Stomach (tissue), 9 donors: ENCODE results near the gene NHERF2. TPM values are rescaled to one million over a fixed set of nuclear protein-coding genes. Genes with fewer than 3 reads are reported as not detected.

Experiments
- DNase-seq, 2 donors: peaks; one replicate each; pipeline versions ENCODE4 v3.0.0 to v3.0.0-alpha.2; 2013 to 2019
- H3K27ac ChIP-seq, 5 donors: fragments of 200-600 bp in 4 of 5; sonication (generic) in 4 of 5; one replicate each; pipeline ENCODE4 v1.5.1; 2013 to 2019; ENCODE audit warnings: mild to moderate bottlenecking in 1 of 5, moderate library complexity in 1 of 5
- H3K27me3 ChIP-seq, 3 donors: fragments of 200-600 bp; sonication (generic); one replicate each; pipeline ENCODE4 v1.5.1; 2017 to 2019; ENCODE audit warnings: mixed run types in 1 of 3
- H3K36me3 ChIP-seq, 4 donors: fragments of 200-600 bp; sonication (generic); 1 replicate in 3 of 4; 2 replicates in 1 of 4; pipeline ENCODE4 v1.5.1; 2016 to 2019
- H3K4me1 ChIP-seq, 4 donors: fragments of 200-600 bp; sonication (generic); one replicate each; pipeline ENCODE4 v1.5.1; 2016 to 2019
- H3K4me3 ChIP-seq, 4 donors: fragments of 200-600 bp; sonication (generic) in 3 of 4; one replicate each; pipeline ENCODE4 v1.5.1; 2016 to 2019; ENCODE audit warnings: mild to moderate bottlenecking in 1 of 4
- H3K9me3 ChIP-seq, 4 donors: fragments of 200-600 bp; sonication (generic); one replicate each; pipeline ENCODE4 v1.5.1; 2016 to 2019
- EP300 ChIP-seq: sonication (generic); formaldehyde crosslinking; IDR thresholded peaks from one replicate; pipeline ENCODE4 v1.6.1; 2017; ENCODE audit warnings: antibody characterized with exemption
- POLR2A ChIP-seq, 4 donors: fragments of 450-650 bp; IDR thresholded peaks; one replicate each; pipeline ENCODE4 v1.6.1; 2016; ENCODE audit warnings: antibody characterized with exemption in 4 of 4, control low read depth in 2 of 4, mild to moderate bottlenecking in 1 of 4, moderate library complexity in 1 of 4
- POLR2AphosphoS5 ChIP-seq, 3 donors: sonication (generic); formaldehyde crosslinking; IDR thresholded peaks; one replicate each; pipeline ENCODE4 v1.6.1; 2016; ENCODE audit warnings: antibody characterized with exemption in 3 of 3
- WGBS, 5 donors: extraction: QIAGEN DNeasy Blood & Tissue Kit in 3 of 5; methylation state at CpG; one replicate each; pipeline versions ENCODE4 v1.1.5 to v1.1.7; 2013 to 2018; 5-methylcytosine and 5-hydroxymethylcytosine counted together
- intact Hi-C: fragments of 100-400 bp; cut with DNase I; formaldehyde crosslinking; loops from one replicate; pipeline ENCODE4 v1.15.1; 2023; ENCODE audit warnings: low total_unique reads
- polyA plus RNA-seq, 3 donors: library from polyadenylated mRNA; stranded (reverse); fragments of 200-250 nt; gene quantifications; one replicate each; pipeline ENCODE4 v1.2.3, GENCODE V29; 2013
- total RNA-seq, 5 donors: library from RNA; depleted of rRNA; stranded (reverse); fragments of >200 nt; gene quantifications; one replicate each; pipeline versions ENCODE4 v1.1.0 to v1.2.3, GENCODE V29; 2014 to 2016
- TF ChIP-seq, protein P1 (sequence below), 7 experiments: fragments of 450-650 bp in 4 of 7; fragments of 200-600 bp in 3 of 7; sonication (generic) in 3 of 7; IDR thresholded peaks; one replicate each; pipeline ENCODE4 v1.5.1; 2016 to 2019; ENCODE audit warnings: antibody characterized with exemption in 7 of 7, control low read depth in 2 of 7, mild to moderate bottlenecking in 1 of 7
- donor health status: healthy with polysubstance abuse.
- donor health status: Bipolar disorder and iron deficiency.
- donor health status: healthy.

NHERF2 gene
- total and polyA plus RNA-seq, 8 donors = 17.4 to 236 (median 119) TPM

DNA sequence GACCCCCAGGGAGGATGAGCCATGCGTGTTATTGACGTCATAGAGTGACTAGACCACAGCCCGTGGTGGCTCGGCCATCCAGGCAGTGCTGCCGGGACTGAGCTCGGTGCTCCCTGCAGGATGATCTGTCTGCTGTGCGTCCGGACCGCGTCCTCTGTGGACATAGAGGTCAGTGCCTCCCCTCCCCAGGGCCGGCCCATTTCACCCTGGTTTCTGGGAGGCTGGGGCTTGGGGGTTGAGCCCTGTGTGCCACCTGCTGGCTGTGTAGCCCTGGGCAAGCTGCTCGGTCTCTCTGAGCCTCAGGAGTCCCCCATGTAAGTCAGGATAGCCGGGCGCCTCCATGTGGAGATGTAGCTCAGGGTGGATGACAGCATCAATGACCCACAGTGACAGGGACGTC is 29.4 kb downstream of the NHERF2 start:
- WGBS, 5 donors = 77 to 86% (median 81%) methylated on average over 11 to 15 of the region's 15 CpGs
- no peaks in the 10 kb centered on the region for H3K27me3 ChIP-seq
- no peak overlapping the region for H3K4me3 ChIP-seq
- H3K9me3 ChIP-seq = no peaks in the 10 kb centered on the region
- H3K27ac ChIP-seq = no peak overlapping the region
- no peak for TF ChIP-seq POLR2AphosphoS5 (IDR thresholded peaks at IDR 0.05)
- TF ChIP-seq, protein P1, sequence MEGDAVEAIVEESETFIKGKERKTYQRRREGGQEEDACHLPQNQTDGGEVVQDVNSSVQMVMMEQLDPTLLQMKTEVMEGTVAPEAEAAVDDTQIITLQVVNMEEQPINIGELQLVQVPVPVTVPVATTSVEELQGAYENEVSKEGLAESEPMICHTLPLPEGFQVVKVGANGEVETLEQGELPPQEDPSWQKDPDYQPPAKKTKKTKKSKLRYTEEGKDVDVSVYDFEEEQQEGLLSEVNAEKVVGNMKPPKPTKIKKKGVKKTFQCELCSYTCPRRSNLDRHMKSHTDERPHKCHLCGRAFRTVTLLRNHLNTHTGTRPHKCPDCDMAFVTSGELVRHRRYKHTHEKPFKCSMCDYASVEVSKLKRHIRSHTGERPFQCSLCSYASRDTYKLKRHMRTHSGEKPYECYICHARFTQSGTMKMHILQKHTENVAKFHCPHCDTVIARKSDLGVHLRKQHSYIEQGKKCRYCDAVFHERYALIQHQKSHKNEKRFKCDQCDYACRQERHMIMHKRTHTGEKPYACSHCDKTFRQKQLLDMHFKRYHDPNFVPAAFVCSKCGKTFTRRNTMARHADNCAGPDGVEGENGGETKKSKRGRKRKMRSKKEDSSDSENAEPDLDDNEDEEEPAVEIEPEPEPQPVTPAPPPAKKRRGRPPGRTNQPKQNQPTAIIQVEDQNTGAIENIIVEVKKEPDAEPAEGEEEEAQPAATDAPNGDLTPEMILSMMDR (IDR thresholded peaks at IDR 0.05) = peak in 1 of 7 experiments; percentile 10
- H3K4me1 ChIP-seq = peaks cover 5 to 12% (median 10%) of the 10 kb centered on the region in 4 donors
- H3K36me3 ChIP-seq = peaks cover 43 to 99% (median 94%) of the 10 kb centered on the region in 4 donors
- DNase-seq = peak in 1 of 2 donors; percentile 33
- intact Hi-C loops = no loop called here

DNA sequence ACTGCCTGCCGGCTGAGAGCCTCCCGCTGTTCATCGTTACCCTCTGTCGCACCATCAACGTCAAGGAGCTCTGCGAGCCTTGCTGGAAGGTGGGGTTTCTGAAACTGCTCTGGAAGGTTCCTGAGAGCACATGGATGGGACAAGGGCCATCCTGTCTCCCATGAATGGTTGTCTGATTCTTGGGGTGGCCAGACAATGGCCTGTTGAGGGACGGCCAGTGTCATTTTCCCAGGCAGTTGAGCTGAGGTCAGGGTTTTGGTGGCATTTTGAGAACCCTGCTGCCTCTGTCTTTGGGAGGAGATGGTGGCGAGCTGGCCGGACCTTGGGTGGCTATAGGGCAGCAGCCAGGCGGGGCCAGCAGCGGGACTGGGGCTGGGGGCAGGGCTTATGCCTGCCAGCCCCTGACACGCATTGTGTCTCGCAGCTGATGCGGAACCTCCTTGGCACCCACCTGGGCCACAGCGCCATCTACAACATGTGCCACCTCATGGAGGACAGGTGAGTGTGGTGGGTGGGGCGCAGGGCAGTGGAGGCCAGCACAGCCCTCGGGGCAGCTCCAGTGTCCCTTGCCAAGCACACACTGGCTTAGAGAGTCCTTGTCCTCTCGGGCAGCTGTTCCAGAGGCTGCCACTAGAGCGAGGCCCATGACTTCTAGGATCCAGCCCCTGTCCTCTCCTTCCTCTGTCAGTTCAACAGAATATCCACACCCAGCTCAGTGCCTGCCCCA is 30.1 kb downstream of the NHERF2 start:
- H3K36me3 ChIP-seq = peaks cover 41 to 99% (median 94%) of the 10 kb centered on the region in 4 donors
- no peak overlapping the region for H3K27ac ChIP-seq
- no peak overlapping the region for H3K4me3 ChIP-seq
- H3K9me3 ChIP-seq = no peaks in the 10 kb centered on the region
- intact Hi-C loops = no loop called here
- H3K27me3 ChIP-seq = no peaks in the 10 kb centered on the region
- no peak for DNase-seq
- WGBS, 5 donors = 86 to 96% (median 91%) methylated on average over 16 to 19 of the region's 19 CpGs
- TF ChIP-seq EP300 (no peak), POLR2AphosphoS5 (IDR thresholded peaks at IDR 0.05) (no peak), POLR2A (IDR thresholded peaks at IDR 0.05) (no peak)
- TF ChIP-seq, protein P1 (IDR thresholded peaks at IDR 0.05) = no peak
- H3K4me1 ChIP-seq = peaks cover 5 to 12% (median 10%) of the 10 kb centered on the region in 4 donors

- TF ChIP-seq, protein P1 (IDR thresholded peaks at IDR 0.05) = no peak
- TF ChIP-seq POLR2AphosphoS5 (IDR thresholded peaks at IDR 0.05) = no peak
- no peak for TF ChIP-seq POLR2A (IDR thresholded peaks at IDR 0.05)
- no peak for TF ChIP-seq EP300
- Histone ChIP-seq H3K4me3 (no peak overlapping the region), H3K9me3 (no peaks in the 10 kb centered on the region), H3K4me1 (peaks cover 5 to 12% (median 10%) of the 10 kb centered on the region in 4 donors), H3K27me3 (no peaks in the 10 kb centered on the region), H3K36me3 (peaks cover 47 to 99% (median 94%) of the 10 kb centered on the region in 4 donors), H3K27ac (no peak overlapping the region)
- intact Hi-C loops = no loop called here
- 91 to 94% (median 93%) methylated on average over 8 to 10 of the region's 10 CpGs for WGBS, 5 donors
- DNase-seq = no peak
These were observed 30.7 kb downstream of the NHERF2 start for GRCh38 chr16:2057438-2057837.

- DNase-seq = no peak
- Histone ChIP-seq H3K27me3 (no peaks in the 10 kb centered on the region), H3K9me3 (no peaks in the 10 kb centered on the region), H3K4me1 (peaks cover 5 to 12% (median 10%) of the 10 kb centered on the region in 4 donors), H3K4me3 (no peak overlapping the region), H3K27ac (no peak overlapping the region), H3K36me3 (peaks cover 48 to 99% (median 94%) of the 10 kb centered on the region in 4 donors)
- WGBS, 5 donors = 83 to 90% (median 88%) methylated on average over 12 to 13 of the region's 13 CpGs
- TF ChIP-seq POLR2AphosphoS5 (IDR thresholded peaks at IDR 0.05) = no peak
- TF ChIP-seq, protein P1 (IDR thresholded peaks at IDR 0.05) = no peak
- no peak for TF ChIP-seq POLR2A (IDR thresholded peaks at IDR 0.05)
- TF ChIP-seq EP300 = no peak
- intact Hi-C loops = no loop called here
These were observed 31.7 kb downstream of the NHERF2 start for GRCh38 chr16:2058420-2058819.
